Activated gamma-delta T cell treated with anti-CD3 and anti-CD28 coated beads, Interleukin-2, amount 50 U/mL, for 16 hours (primary cell): ENCODE data around the gene FIGLA.

Experiments used
- DNase-seq: peaks from one replicate; pipeline ENCODE4 v3.0.0-alpha.2; 2020; ENCODE audit warnings: low read depth

The FIGLA gene, protein sequence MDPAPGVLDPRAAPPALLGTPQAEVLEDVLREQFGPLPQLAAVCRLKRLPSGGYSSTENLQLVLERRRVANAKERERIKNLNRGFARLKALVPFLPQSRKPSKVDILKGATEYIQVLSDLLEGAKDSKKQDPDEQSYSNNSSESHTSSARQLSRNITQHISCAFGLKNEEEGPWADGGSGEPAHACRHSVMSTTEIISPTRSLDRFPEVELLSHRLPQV

DNA sequence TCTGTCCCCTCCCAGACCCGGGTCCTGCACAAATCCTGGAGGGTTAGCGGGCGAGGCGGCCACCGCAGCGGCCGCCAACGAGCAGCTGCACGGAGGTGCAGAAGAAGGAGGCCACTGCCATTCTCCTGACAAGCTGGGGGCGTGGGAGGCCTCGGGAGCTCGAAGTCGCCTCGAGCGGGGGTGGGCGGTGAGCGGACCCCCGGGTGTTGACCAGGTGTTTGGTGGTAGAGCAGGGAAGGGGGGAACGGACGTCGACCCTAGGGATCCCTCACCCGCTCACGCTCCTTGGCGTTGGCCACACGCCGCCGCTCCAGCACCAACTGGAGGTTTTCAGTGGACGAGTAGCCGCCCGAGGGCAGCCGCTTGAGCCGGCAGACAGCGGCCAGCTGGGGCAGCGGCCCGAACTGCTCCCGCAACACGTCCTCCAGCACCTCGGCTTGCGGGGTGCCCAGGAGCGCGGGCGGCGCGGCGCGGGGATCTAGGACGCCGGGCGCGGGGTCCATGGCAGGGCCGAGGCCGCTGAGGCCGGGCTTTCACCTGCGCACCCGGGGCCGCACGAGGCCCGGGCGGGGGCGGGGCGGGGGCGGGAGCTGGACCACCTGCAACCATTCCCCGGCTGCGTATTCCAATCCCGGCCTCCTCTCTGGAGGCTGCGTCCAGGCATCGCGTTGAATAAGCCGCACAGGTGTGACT, at the start of gene FIGLA:
Gene FIGLA, minus strand, starts transcription at position 508 of the 693 bp plus-strand sequence. Its CDS starts 5 bp downstream, at position 503.
- no peak for DNase-seq

DNA sequence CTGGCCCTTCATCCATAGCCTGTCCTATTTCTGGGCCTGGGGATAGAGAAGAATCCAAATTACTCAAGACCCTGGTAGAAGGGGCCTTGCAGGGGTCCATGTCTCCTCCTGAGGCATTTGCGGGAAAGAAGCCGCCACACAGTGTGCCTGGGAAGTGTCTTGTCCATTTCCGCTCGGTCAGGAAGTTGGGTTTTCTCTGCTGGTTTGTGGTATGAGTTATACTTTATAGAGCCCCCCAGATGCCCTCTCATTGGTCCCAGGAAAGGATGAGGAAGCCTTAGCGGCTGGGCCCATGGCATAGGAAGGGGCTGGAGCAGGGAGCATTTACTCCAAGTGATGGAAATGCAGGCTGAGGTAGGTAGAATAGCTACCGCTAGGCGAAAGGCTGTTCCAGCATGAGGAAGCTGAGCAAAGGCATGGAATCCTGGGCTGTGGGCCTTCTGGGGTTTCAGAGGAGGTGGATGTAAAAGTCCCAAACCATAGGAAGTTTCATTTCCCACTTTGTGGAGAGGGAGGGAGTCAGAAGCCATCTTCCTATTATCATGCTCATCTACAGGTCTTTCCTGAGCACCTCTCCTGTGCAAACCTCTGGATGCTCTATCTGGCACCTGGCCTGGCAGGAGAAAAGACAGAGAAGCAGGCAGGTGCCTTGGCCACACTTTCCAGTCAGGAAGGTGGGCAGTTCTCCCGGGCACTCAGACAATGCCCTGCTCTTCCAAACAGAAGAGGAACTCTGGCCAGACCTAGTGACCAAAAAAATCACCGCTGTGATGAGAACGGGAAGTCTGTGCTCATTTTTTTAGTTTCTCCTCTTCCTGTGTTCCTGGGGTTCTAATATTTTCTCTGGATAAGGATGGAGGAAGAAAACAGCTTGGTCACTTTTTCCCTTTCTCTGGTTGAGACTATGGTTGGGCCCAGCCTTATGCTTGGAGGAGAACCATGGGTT, 47.8 kb upstream of the FIGLA start:
- no peak for DNase-seq

DNA sequence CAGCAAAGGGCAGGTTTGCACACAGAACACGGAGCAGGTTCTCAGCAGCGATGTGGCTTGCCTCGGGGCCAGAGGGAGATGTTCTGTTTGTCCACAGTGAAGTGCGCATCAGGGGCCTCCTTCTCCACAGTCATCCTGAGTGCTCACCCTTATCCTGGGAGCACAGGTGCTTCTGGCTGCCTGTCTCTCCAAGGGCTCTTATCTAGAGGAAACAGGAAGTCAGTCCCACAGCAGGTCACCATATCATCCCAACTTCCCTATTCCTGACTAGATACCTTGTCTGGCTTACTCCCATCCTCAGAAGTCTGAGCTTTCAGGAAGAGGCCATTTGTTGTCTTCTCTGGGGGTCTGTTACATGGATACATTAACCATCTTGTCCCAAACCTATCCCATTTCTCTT, 45.2 kb upstream of the FIGLA start, which contains the start of gene CD207:
Gene CD207, minus strand, starts transcription at position 174 of the 400 bp plus-strand sequence. Its CDS starts 40 bp downstream, at position 134.
- DNase-seq: no peak

DNA sequence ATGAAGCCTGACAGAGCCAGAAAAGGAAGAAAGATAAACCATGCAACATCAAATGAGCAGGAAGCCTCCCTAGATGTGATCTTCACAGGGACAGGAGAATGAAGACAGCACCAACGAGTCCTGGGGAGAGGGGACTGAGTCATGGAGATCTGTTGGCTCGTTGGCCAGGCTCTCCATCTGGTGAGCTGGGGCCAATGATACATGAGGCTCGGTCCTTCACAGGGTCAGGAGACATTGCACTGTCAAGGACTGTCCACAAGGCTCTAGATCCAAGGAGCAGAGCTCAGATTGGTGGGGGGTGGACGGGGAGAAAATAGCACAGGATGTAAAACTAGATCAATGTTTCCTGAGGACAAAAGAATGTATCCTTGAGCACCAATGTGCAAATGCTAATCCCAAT, 44.4 kb upstream of the FIGLA start:
- no peak for DNase-seq

DNA sequence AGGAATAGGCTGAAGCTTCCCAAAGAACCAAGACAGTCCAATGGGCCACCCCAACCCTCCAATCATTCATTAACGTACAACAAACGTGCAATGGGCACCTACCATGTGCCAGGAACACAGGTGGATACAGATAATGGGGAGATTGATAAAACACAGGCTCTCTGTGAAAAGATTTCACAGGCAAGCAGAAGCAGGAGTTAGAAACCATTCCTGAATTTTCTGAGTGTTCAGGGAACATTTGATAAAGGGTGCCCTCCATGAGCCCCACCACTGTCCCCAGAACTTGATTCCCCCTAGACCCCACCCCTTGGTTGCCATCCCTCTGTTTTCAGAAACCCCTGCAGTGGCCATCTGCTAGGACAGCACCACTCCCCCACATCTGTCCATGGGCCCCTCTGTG, 43.7 kb upstream of the FIGLA start:
- no peak for DNase-seq

DNA sequence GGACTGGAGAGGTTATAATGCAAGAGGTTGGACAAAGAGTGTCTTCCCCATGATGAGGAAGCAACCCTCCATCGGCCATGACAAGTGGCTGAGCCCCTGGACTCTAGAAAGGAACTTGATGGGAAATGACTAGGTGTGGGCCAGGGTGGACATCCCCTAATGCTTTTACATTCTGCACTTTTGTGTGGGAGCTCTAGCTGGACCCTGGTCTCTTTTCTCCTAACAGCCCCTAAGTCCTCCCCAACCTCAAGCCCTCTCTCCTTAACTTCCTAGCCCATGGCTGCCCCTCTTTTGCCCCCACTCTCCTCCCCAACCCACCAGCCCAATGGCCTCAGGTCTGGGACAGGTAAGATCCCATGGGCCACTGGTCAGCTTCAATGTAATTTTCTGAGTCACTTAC, 42.8 kb upstream of the FIGLA start:
- no peak for DNase-seq

DNA sequence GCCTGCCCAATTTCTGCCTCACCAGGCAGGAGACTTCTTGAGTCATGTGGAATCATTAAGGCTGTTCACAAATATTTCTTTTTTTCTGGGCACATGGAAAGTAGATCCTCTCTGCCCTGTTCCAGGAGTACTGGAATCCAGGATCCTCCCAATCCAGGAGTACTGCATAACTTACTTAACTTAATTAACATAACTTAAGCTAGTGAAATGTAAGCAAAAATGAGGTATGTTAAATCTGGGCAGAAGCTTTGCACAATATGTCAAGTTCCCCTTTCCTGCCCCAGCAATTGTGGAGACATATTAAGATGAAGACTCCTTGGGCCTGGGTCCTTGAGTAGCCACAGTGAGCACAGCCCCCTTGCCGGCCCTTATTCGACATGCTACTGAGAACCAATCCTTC, 41.9 kb upstream of the FIGLA start:
- DNase-seq: no peak

DNA sequence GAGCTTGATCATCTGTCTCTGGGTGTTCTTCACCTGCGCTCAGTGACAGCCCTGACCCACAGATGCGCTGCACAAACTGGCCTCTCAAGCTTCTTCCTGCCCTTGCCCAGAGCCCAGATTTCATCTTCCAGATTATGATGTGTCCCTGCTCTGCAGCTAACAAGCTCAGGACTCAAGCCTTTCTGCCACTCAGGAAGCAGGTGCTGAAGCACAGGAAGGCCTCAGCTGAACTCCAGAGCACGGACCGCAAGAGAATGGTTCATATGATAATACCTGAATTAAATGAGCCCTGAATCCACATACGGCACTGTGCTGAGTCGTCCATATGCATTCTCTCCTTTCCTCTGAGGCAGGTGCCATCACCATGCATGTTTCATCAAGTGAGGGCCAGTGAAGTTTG, 41.4 kb upstream of the FIGLA start:
- no peak for DNase-seq

DNA sequence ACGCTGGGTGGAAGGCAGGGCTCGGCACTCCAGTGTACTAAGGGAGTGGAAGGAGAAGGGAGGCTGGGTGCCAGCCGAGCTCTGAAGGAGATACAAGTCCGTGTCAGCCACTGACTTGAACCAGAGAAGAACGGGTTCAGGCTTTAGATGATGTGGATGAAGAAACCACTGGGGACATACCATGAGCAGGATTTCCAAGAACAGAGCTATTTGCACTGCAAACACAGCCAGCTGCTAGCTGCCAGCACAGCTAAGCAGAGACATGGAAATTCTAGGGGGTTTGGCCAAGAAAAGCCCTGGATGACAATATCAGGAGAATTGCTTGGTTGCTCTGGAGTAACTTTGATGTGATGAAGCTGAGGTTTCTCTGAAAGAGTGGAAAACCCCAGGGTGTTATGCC, 39.9 kb upstream of the FIGLA start:
- DNase-seq: no peak

DNA sequence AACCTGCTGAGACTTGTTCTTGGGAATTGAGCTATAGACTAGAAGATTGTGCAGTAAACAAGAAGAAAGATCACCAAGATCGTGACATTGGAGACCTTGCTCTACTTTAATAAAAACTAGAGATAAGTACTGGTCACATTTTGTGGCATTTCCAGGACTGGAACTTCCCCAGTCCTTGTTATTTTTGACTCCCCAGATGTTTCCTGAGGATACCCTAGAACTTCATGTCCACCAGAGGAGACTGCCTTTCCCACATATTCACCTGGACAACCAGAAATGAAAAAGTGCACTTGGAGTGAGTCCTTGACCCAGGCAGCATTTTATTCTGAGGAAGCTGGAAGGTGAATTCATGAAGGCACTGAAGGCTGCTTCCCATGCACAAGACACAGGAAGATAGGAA, 39.5 kb upstream of the FIGLA start:
- no peak for DNase-seq

DNA sequence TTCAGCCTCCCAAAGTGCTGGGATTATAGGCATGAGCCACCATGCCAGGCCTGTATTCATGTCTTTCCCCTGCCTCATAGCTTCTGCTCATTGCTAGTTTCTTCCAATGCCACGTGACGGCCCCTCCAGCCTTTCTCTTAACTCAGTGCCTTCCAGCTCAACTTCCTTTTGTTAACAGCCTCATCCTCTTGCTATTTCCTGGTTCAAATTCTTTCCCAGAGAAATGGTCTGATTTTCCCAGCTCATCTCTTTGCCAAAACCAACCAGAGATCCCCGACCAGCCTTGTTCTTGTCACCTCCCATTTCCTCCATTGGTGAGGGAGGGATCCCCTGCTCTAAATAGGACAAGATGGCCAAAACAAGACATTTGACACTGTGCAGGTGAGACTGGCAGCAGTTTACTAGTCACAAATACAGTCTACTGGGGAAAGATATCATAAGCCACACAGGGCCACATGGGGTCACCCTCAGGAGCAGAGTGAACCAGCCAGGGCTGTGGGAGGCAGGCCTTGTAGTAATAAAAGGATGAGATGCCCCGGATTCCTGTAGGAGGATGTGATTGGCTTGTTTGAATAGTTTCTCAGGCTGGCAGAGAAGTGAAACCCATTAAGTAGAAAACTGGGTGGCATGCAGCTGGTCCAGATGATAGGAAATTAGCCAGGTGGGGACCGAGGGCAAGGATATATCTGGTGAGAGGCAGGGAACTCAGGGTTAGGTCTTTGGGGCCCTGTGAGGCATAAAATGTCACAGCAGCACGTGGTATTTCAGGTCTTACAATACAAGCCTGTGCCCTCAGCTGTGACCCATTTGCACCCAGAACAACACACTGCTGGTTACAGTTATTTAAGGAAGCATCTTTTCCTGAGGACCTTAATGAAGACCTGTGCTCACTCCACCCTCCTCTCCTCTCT, 38.7 kb upstream of the FIGLA start:
- DNase-seq: no peak

DNA sequence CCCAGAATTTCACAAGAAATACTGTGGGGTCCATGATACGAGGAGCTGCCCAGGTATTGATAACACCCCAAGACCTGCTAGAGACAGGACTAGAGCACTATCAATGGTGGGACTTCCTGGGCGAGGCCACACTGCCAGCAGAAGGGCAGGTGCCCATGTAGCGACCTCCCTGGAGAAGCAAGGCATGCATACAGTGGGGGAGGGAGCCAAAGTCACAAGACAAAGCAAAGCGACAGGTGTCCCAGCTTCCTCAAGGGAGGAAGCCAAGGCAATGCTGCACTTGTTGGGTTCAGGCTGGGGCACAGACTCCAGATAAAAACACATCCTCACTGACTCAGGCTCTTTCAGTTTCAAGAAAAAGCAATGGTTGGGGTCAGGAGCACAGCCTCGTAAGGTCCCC, 37.7 kb upstream of the FIGLA start:
- no peak for DNase-seq

DNA sequence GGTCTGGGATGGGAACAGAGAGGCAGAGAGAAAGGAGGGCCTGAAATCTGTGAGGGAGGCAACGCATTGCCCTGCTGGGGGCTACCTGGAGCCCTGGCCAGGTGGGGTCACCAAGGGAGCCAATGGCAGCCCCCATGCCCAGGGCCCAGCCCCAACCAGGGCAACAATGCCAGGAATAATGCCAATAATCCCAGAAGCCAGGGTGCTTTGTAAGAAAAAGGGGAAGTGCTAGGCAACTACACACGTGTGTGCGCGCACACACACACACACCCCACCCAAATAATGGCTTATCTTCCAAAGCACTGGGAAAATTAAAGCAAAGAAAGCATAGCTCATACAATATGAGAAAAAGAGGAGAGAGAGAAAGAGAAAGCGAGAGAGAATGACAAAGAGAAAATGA, 36.9 kb upstream of the FIGLA start:
- DNase-seq: no peak

DNA sequence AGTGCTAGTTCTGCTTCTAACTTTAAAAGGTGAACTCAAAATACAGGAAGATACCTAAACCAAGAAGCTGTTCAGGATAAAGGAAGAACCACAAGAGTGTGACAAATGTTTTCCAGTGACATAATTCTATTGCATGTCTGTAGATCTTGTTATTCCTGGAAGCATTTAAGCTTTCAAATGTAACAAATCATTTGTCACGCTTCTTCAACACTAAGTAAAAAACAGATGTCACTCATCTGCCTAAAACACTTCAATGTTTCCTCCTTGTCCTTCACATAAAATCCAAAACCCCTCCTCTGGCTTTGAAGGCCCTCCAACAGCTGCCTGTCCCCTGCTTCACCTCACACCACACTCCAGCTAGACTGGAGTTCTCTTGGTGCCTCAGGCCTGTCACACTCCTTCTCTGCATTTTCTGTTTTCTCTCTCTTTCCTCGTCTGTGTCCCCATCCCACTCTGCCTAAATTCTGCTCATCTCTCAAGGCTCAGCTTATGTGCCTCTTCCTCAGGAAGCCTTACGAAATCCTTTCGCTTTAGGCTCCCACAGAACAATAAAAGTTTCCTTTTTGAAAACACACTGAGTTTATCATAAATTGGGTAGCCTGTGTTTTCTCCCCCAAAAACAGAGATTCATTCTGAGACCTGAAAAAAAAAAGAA, 36.4 kb upstream of the FIGLA start:
- no peak for DNase-seq

DNA sequence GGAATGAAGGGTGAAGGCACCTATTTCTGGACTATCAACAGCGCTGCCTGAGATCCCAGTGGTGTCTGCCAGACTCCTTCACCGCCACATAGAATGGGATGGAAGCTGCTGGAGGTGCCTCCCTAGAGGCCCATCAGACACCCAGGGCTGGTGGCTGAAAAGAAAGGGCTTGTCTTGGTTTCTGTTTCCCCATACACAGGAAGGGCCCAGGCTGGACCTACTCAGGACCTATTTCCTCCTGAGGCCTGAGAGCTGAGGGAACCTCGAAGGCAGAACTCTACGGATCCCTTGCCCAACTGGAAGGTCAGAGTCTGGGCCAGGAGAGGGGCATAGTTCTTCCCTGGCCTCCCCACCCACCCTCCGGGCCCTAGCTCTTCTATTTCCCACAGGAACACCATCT, 32.8 kb upstream of the FIGLA start:
- no peak for DNase-seq

DNA sequence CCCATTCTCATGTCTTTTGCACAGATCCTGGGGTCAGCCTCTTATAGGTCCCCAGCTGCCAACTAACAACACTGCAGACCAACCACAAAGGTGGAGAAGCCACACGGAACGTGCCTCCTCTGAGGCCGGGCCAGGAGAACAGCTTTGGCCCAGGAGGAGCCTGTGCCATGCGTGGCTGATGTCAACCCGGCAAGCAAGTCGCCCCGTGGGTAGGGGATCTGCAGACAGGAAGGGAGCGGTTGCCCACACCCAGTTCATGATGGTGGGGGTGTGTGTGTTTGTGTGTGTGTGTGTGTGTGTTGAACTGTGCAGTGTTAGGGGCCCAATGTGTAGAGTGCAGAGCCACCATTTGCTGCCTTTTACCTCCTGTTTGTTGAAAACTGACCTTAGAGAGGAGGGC, 32.4 kb upstream of the FIGLA start:
- DNase-seq: no peak

DNA sequence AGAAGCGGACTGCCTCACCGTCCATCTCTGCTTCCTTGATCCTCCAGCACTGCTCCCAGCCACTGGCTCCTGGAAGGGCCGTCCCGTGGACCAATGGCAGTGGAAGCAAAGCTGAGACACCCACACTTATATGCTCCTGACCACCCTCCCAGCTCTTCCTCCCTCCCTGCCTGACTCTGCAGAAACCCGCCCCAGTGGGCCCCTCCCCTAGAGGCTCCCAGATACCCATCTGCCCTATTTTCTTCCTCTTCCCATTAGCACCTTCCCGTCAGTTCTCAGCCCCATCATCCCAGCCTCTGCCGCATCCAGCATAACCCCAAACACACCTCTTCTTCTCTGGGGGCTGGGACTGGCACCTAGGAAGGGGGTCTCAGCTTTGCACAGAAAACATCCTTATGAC, 30.1 kb upstream of the FIGLA start, which contains the start of gene CLEC4F:
Gene CLEC4F, minus strand, starts transcription at position 101 of the 400 bp plus-strand sequence. Its CDS starts 76 bp downstream, at position 25.
- no peak for DNase-seq

DNA sequence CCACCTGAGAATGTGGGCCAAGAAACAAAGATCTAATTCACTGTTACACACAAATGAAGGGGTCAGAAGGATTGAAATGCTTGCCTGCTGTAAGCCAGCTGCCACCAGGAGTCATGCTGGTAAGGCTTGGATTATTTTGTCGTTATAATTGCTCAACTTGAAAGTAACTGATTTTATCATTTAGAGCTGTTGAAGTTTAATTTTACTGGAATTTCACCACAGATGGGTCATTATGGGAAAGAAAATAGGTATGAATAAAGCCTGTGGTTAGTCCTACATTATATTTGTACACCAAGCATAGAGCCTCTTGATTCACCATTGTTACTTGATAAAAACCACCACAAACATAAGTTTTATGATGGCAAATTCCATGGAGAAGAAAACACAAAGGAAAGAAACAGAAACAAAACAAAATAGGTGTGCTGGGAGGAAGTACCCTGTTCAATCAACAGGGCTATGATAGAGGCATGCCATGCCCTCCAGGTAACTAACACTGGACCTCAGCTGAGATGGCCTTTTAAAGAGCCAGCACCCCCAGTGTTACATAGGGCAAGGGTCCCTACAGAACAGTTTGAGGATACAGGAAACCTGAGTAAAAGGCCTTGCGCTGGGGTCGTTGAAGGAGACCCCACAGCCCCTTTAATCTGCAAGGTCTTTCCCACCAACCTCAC, 27.0 kb upstream of the FIGLA start:
- no peak for DNase-seq

DNA sequence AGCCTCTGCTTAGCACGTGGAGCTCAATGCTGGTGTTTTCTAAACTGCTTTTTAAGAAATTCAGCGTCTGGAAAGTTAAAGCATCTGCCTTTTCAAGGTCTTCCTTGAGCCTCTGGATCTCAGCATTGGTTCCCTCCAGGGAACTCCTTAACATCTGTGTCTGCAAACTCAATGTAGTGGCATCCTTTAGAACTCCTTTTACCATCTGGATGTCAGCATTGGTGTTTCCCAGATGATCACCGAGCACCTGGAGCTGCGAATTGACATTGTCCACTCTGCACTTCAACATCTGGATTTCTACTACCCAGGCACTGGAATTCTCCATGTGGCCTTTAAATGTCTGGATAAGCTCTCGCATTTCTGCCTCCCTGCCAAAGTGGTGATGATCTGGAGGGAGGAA, 26.3 kb upstream of the FIGLA start:
- no peak for DNase-seq
